Karpas-422 (cell line): Measurements from ENCODE around the gene CCIN. TPM values are rescaled to one million over a fixed set of nuclear protein-coding genes. Genes with fewer than 3 reads are reported as not detected.

Experiments
- DNase-seq: peaks from one replicate; pipeline ENCODE4 v3.0.0-alpha.2; 2015
- H2AFZ ChIP-seq: fragments of 200-600 bp; sonication (generic); 2 replicates; pipeline ENCODE4 v1.6.1; 2014; ENCODE audit warnings: antibody characterized with exemption, low read length, mixed read lengths
- H3K27ac ChIP-seq: fragments of 200-600 bp; sonication (generic); 2 replicates; pipeline ENCODE4 v1.5.1; 2014; ENCODE audit warnings: mild to moderate bottlenecking, low read length, moderate library complexity
- H3K27me3 ChIP-seq: fragments of 200-600 bp; sonication (generic); 2 replicates; pipeline ENCODE4 v1.6.1; 2014; ENCODE audit warnings: low read length, mixed read lengths
- H3K36me3 ChIP-seq: fragments of 200-600 bp; sonication (generic); 2 replicates; pipeline ENCODE4 v1.6.1; 2014; ENCODE audit warnings: low read length, mixed read lengths; ENCODE audit not compliant: insufficient read depth
- H3K4me1 ChIP-seq: fragments of 200-600 bp; sonication (generic); 2 replicates; pipeline ENCODE4 v1.6.1; 2014; ENCODE audit warnings: mild to moderate bottlenecking, low read length, mixed read lengths
- H3K4me2 ChIP-seq: fragments of 200-600 bp; sonication (generic); 2 replicates; pipeline ENCODE4 v1.6.1; 2014; ENCODE audit warnings: low read length, low read depth, mild to moderate bottlenecking; ENCODE audit not compliant: poor library complexity, severe bottlenecking
- H3K4me3 ChIP-seq: fragments of 200-600 bp; sonication (generic); 2 replicates; pipeline ENCODE4 v1.5.1; 2014; ENCODE audit warnings: mild to moderate bottlenecking, antibody characterized with exemption, low read length, mixed read lengths
- H3K79me2 ChIP-seq: fragments of 200-600 bp; sonication (generic); 2 replicates; pipeline ENCODE4 v1.6.1; 2014; ENCODE audit warnings: mild to moderate bottlenecking, low read length, mixed read lengths
- H3K9ac ChIP-seq: fragments of 200-600 bp; sonication (generic); 2 replicates; pipeline ENCODE4 v1.6.0; 2014; ENCODE audit warnings: low read length
- H3K9me2 ChIP-seq: fragments of 200-600 bp; sonication (generic), shearing (Covaris generic); replicated peaks from 2 replicates; pipeline ENCODE4 v1.6.0; 2014; ENCODE audit warnings: mild to moderate bottlenecking, low read length, moderate library complexity; ENCODE audit not compliant: insufficient read depth
- H3K9me3 ChIP-seq: fragments of 300-700, 200-600 bp; sonication (generic); 2 replicates; pipeline ENCODE4 v1.6.1; 2014; ENCODE audit warnings: low read length, mixed read lengths
- H4K20me1 ChIP-seq: fragments of 200-600 bp; sonication (generic); 2 replicates; pipeline ENCODE4 v1.6.1; 2014; ENCODE audit warnings: mild to moderate bottlenecking, antibody characterized with exemption, low read length, low read depth; ENCODE audit not compliant: insufficient read depth
- total RNA-seq: library from RNA; depleted of rRNA; stranded (reverse); fragments of >200 nt; shearing (Covaris generic); gene quantifications from 2 replicates; pipeline ENCODE4 v1.2.3, GENCODE V29; 2014; ENCODE audit warnings: low replicate concordance

The CCIN gene
- total RNA-seq, 1 experiment from 2014 or later: not detected

- no peak overlapping the region for H3K4me2 ChIP-seq
- no peak overlapping the region for H3K4me3 ChIP-seq
- no peaks in the 10 kb centered on the region for H3K9me3 ChIP-seq
- H3K36me3 ChIP-seq: peaks cover 49% of the 10 kb centered on the region; the same call in 1 of the 2 replicates
- no peaks in the 10 kb centered on the region for H3K27me3 ChIP-seq
- DNase-seq: no peak
- H3K79me2 ChIP-seq: peaks cover 86% of the 10 kb centered on the region
- no peak overlapping the region for H3K27ac ChIP-seq
- H3K4me1 ChIP-seq: no peaks in the 10 kb centered on the region
- H2AFZ ChIP-seq: no peak overlapping the region
- no peak overlapping the region for H3K9ac ChIP-seq
- no peaks in the 10 kb centered on the region for H3K9me2 ChIP-seq
- peaks cover 44% of the 10 kb centered on the region for H4K20me1 ChIP-seq
These were observed 39.5 kb downstream of the CCIN start for GRCh38 chr9:36208521-36209253.

- DNase-seq: no peak
- Histone ChIP-seq H3K27ac (no peak overlapping the region), H3K9me3 (no peaks in the 10 kb centered on the region), H3K27me3 (no peaks in the 10 kb centered on the region), H4K20me1 (peaks cover 46% of the 10 kb centered on the region), H2AFZ (no peak overlapping the region), H3K4me1 (no peaks in the 10 kb centered on the region), H3K4me2 (no peak overlapping the region), H3K4me3 (no peak overlapping the region), H3K9me2 (no peaks in the 10 kb centered on the region), H3K9ac (no peak overlapping the region), H3K36me3 (peaks cover 46% of the 10 kb centered on the region), H3K79me2 (peaks cover 80% of the 10 kb centered on the region)
These were observed 41.5 kb downstream of the CCIN start for GRCh38 chr9:36210722-36211121.

DNA sequence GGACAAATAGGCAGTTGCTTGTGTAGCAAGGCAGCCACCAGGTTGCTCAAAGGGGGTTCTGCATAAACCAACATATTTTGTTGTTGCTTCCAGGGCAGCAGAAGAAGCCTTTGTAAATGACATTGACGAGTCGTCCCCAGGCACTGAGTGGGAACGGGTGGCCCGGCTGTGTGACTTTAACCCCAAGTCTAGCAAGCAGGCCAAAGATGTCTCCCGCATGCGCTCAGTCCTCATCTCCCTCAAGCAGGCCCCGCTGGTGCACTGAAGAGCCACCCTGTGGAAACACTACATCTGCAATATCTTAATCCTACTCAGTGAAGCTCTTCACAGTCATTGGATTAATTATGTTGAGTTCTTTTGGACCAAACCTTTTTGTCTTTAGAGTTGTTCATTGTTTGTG lies 42.3 kb downstream of the CCIN start:
- Histone ChIP-seq H3K4me1 (no peaks in the 10 kb centered on the region), H2AFZ (no peak overlapping the region), H4K20me1 (peaks cover 48% of the 10 kb centered on the region), H3K4me3 (no peak overlapping the region), H3K9ac (no peak overlapping the region), H3K27me3 (no peaks in the 10 kb centered on the region), H3K9me3 (no peaks in the 10 kb centered on the region), H3K79me2 (peaks cover 78% of the 10 kb centered on the region), H3K36me3 (peaks cover 44% of the 10 kb centered on the region), H3K27ac (no peak overlapping the region), H3K9me2 (no peaks in the 10 kb centered on the region), H3K4me2 (no peak overlapping the region)
- DNase-seq: no peak

GRCh38 chr9:36213387-36213786 lies 44.2 kb downstream of the CCIN start:
- H3K36me3 ChIP-seq: peaks cover 40% of the 10 kb centered on the region
- H3K4me1 ChIP-seq: no peaks in the 10 kb centered on the region
- H3K79me2 ChIP-seq: peaks cover 63% of the 10 kb centered on the region
- no peak overlapping the region for H3K4me3 ChIP-seq
- no peak for DNase-seq
- H3K9me3 ChIP-seq: no peaks in the 10 kb centered on the region
- H4K20me1 ChIP-seq: peaks cover 40% of the 10 kb centered on the region
- H3K27me3 ChIP-seq: no peaks in the 10 kb centered on the region
- no peak overlapping the region for H3K4me2 ChIP-seq
- no peak overlapping the region for H3K9ac ChIP-seq
- H3K9me2 ChIP-seq: no peaks in the 10 kb centered on the region
- no peak overlapping the region for H2AFZ ChIP-seq
- H3K27ac ChIP-seq: no peak overlapping the region

GRCh38 chr9:36213989-36214388 lies 44.8 kb downstream of the CCIN start:
- no peak overlapping the region for H3K4me3 ChIP-seq
- H3K4me1 ChIP-seq: no peaks in the 10 kb centered on the region
- H2AFZ ChIP-seq: no peak overlapping the region
- H3K27ac ChIP-seq: no peak overlapping the region
- H3K36me3 ChIP-seq: peaks cover 40% of the 10 kb centered on the region
- no peak for DNase-seq
- no peak overlapping the region for H3K4me2 ChIP-seq
- no peaks in the 10 kb centered on the region for H3K27me3 ChIP-seq
- H3K9ac ChIP-seq: no peak overlapping the region
- H3K9me2 ChIP-seq: no peaks in the 10 kb centered on the region
- H4K20me1 ChIP-seq: peaks cover 36% of the 10 kb centered on the region
- H3K9me3 ChIP-seq: no peaks in the 10 kb centered on the region
- peaks cover 57% of the 10 kb centered on the region for H3K79me2 ChIP-seq

DNA sequence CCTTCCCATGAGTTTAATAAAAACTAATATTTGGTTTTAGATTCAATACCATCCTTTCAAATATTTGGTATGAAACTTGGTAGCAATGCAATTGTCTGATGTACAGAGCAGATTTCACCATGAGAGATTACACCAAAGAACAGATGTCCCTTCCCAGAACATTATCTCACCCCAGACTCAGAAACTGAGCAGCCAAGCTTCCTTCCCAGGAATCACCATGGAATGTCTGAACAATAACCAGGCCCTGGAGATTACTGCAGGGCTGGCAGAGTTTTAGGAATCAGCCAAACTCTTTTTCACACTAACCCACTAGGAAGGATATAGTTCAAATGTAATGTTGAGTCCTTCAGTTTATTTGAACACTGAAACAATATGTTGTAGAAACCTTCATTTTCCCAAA lies 45.4 kb downstream of the CCIN start:
- Histone ChIP-seq H3K9me2 (no peaks in the 10 kb centered on the region), H3K27me3 (no peaks in the 10 kb centered on the region), H3K4me3 (no peak overlapping the region), H3K27ac (no peak overlapping the region), H3K79me2 (peaks cover 51% of the 10 kb centered on the region), H3K9me3 (no peaks in the 10 kb centered on the region), H2AFZ (no peak overlapping the region), H3K4me2 (no peak overlapping the region), H3K9ac (no peak overlapping the region), H3K36me3 (peaks cover 38% of the 10 kb centered on the region), H4K20me1 (peaks cover 39% of the 10 kb centered on the region), H3K4me1 (no peaks in the 10 kb centered on the region)
- DNase-seq: no peak

DNA sequence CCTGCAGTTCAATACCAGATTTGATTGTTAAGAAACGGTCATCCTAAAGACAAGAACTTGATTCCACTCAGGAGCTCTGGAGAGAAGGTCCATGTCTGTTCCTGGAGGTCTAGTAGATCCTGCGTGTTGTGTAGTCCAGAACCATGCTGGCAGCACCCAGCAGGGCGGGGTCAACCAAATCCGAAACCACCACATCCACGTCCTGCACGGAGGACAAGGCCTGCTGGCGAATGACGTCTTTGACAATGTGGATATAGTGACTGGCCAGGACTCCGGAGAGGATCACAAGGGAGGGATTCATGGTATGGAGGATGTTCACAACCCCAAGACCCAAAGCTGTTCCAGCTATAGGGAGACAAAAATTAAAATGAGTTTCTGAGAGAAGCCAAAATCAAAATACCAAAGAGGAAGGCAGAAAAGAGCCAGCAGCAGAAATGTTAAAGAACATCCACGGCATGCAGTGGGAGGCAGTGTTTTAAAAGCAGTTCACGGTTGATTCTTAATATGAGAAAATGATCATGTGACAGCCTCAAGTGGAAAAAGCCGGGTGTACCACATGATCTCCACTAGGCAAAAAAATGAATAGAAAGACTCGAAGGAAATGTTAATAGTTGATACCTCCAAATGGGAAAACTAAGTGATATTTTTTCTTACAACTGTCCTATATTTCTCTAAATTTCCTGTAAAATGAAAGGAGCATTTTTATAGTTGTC lies 48.2 kb downstream of the CCIN start:
- no peaks in the 10 kb centered on the region for H3K9me2 ChIP-seq
- H3K4me3 ChIP-seq: no peak overlapping the region
- H3K36me3 ChIP-seq: peaks cover 44% of the 10 kb centered on the region
- H4K20me1 ChIP-seq: peaks cover 26% of the 10 kb centered on the region
- no peak for DNase-seq
- no peak overlapping the region for H2AFZ ChIP-seq
- H3K4me1 ChIP-seq: no peaks in the 10 kb centered on the region
- H3K4me2 ChIP-seq: no peak overlapping the region
- H3K9ac ChIP-seq: no peak overlapping the region
- H3K27me3 ChIP-seq: no peaks in the 10 kb centered on the region
- H3K79me2 ChIP-seq: peaks cover 29% of the 10 kb centered on the region
- no peak overlapping the region for H3K27ac ChIP-seq
- H3K9me3 ChIP-seq: no peaks in the 10 kb centered on the region

- Histone ChIP-seq H3K9me2 (no peaks in the 10 kb centered on the region), H3K27ac (no peak overlapping the region), H3K79me2 (peaks cover 29% of the 10 kb centered on the region; the same call in 1 of the 2 replicates), H2AFZ (no peak overlapping the region), H3K4me1 (no peaks in the 10 kb centered on the region), H3K27me3 (no peaks in the 10 kb centered on the region), H3K36me3 (peaks cover 45% of the 10 kb centered on the region), H3K4me3 (no peak overlapping the region), H3K9me3 (no peaks in the 10 kb centered on the region), H3K4me2 (no peak overlapping the region), H3K9ac (no peak overlapping the region), H4K20me1 (peaks cover 23% of the 10 kb centered on the region; the same call in 1 of the 2 replicates)
- no peak for DNase-seq
These were observed 48.8 kb downstream of the CCIN start for GRCh38 chr9:36218011-36218410.
